Measurements from ENCODE around the gene MGMT. TPM values are rescaled to one million over a fixed set of nuclear protein-coding genes. Genes with fewer than 3 reads are reported as not detected.

Gene MGMT
- total RNA-seq, 1 donor from 2014 or later: 29.7 TPM

DNA sequence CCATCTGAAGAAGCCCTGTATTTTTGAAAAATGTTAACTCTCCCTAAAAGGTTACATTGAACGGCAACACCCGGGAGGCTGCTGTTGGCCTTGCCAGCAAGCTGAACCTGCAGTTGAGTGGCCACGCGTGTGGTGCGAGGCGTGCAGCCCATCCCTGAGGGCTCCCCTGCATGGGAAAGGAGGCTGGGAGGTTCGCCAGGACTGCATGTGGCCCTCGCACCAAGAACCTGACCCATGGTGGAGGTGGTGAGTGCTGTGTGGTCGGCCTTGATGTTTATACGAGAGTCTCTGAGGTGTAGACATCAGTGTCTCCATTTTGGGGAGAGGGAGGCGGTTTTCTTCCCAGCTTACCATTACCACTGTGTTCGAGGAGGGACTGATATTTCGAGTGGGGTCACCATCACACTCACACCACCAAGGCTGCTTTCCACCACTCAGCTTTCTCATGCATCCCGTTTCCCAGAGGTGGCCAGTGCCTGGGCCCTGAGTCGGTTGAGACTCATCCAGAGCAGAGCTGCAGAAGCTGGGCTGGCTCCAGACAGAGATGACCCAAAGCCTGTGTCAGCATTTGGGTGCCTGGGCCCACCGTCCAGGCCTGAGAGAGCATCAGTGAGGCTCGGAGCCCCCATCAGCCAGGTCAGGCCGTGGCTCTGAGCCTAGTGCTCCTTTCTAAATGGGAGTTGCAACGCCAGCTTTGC, 274.4 kb downstream of the MGMT start:
- Histone ChIP-seq H3K9me3 (ENCODE audit: control insufficient read depth in 3 of 3, low read length in 3 of 3) (peaks cover 0 to 3% (median 0%) of the 10 kb centered on the region in 3 donors), H3K36me3 (ENCODE audit: control insufficient read depth in 3 of 3, insufficient read depth in 3 of 3, low read length in 3 of 3) (peaks cover 0 to 5% (median 0%) of the 10 kb centered on the region in 3 donors), H3K9ac (ENCODE audit: low read depth in 1 of 3, low read length in 3 of 3) (no peak overlapping the region), H3K4me1 (ENCODE audit: control insufficient read depth in 3 of 3, insufficient read depth in 3 of 3, low read length in 3 of 3) (no peaks in the 10 kb centered on the region), H3K27ac (ENCODE audit: low read depth, low read length) (no peak overlapping the region), H3K27me3 (ENCODE audit: control insufficient read depth in 3 of 3, insufficient read depth in 3 of 3, low read length in 3 of 3) (no peaks in the 10 kb centered on the region), H3K4me3 (ENCODE audit: low read length in 3 of 3) (no peak overlapping the region)

DNA sequence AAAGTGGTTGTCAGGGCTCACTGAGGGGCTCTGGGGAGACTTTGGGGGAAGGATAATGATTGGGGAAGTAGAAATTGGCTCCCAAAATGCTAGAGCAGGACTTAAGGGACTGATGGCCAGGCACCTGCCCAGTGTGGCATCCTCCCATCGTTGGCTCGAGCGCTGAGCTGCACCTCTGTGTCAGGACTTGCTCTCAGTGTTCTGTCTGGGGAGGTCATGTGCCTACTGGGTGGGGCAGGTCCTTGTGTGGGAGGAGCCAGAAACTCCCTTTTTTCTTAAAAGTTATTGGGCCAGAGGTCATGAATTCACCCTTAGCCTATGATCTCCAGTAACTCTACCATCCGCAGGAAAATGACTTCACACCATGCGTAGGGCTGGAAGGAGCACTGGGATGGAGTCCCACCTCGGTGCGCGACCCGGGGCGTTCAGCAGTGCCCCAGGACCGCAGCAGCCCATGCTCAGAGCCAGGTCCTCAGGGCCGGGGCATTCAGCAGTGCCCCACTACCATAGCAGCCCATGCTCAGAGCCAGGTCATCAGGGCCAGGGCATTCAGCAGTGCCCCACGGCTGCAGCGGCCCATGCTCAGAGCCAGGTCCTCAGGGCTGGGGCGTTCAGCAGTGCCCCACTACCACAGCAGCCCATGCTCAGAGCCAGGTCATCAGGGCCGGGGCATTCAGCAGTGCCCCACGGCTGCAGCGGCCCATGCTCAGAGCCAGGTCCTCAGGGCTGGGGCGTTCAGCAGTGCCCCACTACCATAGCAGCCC, 275.1 kb downstream of the MGMT start:
- H3K4me1 ChIP-seq (ENCODE audit: control insufficient read depth in 3 of 3, insufficient read depth in 3 of 3, low read length in 3 of 3): no peaks in the 10 kb centered on the region
- H3K9ac ChIP-seq (ENCODE audit: low read depth in 1 of 3, low read length in 3 of 3): no peak overlapping the region
- H3K27me3 ChIP-seq (ENCODE audit: control insufficient read depth in 3 of 3, insufficient read depth in 3 of 3, low read length in 3 of 3): no peaks in the 10 kb centered on the region
- H3K4me3 ChIP-seq (ENCODE audit: low read length in 3 of 3): no peak overlapping the region
- H3K9me3 ChIP-seq (ENCODE audit: control insufficient read depth in 3 of 3, low read length in 3 of 3): peaks cover 0 to 3% (median 0%) of the 10 kb centered on the region in 3 donors
- peaks cover 0 to 5% (median 0%) of the 10 kb centered on the region in 3 donors for H3K36me3 ChIP-seq (ENCODE audit: control insufficient read depth in 3 of 3, insufficient read depth in 3 of 3, low read length in 3 of 3)
- no peak overlapping the region for H3K27ac ChIP-seq (ENCODE audit: low read depth, low read length)

DNA sequence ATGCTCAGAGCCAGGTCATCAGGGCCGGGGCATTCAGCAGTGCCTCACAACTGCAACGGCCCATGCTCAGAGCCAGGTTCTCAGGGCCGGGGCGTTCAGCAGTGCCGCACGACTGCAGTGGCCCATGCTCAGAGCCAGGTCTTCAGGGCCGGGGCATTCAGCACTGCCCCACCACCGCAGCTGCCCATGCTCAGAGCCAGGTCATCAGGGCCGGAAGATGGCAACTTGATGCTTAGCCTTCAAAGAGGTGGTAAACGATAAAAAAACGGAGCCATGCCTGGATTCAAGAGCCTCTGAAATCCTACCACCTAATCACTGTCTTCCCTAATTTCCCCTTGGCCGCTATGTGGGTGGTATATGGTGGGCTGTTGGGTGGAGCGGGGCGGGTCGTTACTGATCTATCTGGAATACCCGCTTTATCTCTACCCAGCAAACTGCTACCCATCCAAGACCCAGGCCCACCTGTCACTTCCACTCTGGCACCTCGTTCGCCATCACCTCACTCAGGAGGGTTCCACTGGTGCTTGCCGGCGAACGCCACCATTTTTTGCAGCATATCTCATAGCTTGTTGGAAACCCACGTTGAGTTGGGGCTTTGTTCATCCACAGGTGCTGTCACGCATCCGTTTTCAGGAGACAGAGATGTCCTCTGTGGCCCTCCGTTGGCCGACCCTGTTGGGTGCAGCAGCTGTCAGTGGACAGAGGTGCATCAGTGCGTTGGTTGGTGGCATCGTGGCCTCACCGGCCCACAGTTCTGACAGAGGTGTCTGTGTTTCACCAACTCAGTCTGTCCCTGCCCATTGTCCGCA, 275.9 kb downstream of the MGMT start:
- peaks cover 0 to 5% (median 0%) of the 10 kb centered on the region in 3 donors for H3K36me3 ChIP-seq (ENCODE audit: control insufficient read depth in 3 of 3, insufficient read depth in 3 of 3, low read length in 3 of 3)
- H3K4me1 ChIP-seq (ENCODE audit: control insufficient read depth in 3 of 3, insufficient read depth in 3 of 3, low read length in 3 of 3): no peaks in the 10 kb centered on the region
- no peak overlapping the region for H3K9ac ChIP-seq (ENCODE audit: low read depth in 1 of 3, low read length in 3 of 3)
- H3K27me3 ChIP-seq (ENCODE audit: control insufficient read depth in 3 of 3, insufficient read depth in 3 of 3, low read length in 3 of 3): no peaks in the 10 kb centered on the region
- no peak overlapping the region for H3K4me3 ChIP-seq (ENCODE audit: low read length in 3 of 3)
- peaks cover 0 to 6% (median 0%) of the 10 kb centered on the region in 3 donors for H3K9me3 ChIP-seq (ENCODE audit: control insufficient read depth in 3 of 3, low read length in 3 of 3)
- no peak overlapping the region for H3K27ac ChIP-seq (ENCODE audit: low read depth, low read length)

DNA sequence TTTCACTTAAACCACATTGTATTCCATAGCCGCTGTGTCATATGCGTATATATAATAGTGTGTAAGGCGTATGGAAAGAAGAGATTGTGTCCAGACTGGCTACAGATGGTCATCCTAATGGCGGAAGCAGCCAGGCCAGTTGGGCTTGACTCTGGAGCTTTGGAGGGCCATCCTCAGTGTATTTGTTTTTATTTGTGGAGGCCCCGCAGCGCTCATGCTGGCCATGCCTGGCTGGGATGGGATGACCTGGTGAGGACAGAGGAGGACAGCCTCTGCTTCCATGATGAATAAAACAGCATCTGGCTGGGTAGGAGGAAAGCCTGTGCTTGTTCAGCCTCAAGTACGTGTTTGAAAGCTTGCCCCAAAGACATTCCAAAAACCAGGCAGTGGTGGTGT, 276.7 kb downstream of the MGMT start:
- Histone ChIP-seq H3K4me1 (ENCODE audit: control insufficient read depth in 3 of 3, insufficient read depth in 3 of 3, low read length in 3 of 3) (no peaks in the 10 kb centered on the region), H3K9me3 (ENCODE audit: control insufficient read depth in 3 of 3, low read length in 3 of 3) (peaks cover 0 to 6% (median 4%) of the 10 kb centered on the region in 3 donors), H3K27ac (ENCODE audit: low read depth, low read length) (no peak overlapping the region), H3K36me3 (ENCODE audit: control insufficient read depth in 3 of 3, insufficient read depth in 3 of 3, low read length in 3 of 3) (peaks cover 0 to 5% (median 0%) of the 10 kb centered on the region in 3 donors), H3K9ac (ENCODE audit: low read depth in 1 of 3, low read length in 3 of 3) (no peak overlapping the region), H3K4me3 (ENCODE audit: low read length in 3 of 3) (no peak overlapping the region), H3K27me3 (ENCODE audit: control insufficient read depth in 3 of 3, insufficient read depth in 3 of 3, low read length in 3 of 3) (no peaks in the 10 kb centered on the region)

DNA sequence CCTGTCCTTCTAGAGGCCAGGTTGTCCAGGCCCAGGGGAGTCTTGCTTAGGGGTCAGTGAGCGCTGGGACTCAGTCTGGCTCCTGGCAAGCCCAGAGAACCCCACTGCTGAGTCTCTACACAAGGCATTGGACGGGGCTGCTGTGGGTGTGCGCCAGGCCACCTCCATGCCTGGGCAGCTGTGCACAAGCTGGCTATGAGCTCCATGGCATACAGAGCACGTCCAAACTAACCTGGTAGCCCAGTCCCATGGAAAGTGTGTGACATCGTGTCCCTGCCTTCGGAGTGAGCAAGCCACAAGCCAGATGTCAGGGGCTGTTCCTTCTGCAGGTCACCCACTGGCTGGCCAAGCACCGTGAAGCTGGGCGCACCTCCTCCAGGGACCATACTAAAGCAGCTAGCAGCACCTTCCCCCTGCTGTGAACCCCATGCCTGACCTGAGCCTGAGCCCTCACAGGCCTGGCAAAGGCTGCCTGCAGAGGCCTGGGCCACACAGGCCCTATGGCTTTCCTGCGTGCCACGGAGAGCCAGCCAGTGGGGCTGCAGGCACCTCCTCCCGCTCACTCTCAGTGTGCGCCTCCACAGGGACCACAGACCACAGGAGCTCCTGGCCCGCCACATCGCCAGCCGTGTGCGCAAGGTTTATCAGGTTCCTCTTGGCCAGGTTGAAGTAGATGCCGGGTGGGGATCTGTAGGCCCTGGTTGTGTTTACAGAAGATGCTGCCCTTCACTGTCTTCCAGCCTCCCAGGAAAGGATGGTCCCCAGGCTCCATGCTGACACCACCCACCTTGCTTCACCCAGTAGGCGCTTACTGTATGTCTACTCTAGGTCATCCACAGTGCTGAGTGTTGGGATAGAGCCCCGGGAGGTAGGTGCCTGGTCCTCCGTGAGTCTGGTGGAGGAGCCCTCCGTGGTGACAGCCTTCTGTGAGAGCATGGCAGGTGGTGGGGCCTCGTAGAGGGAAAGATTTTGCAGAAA, 277.4 kb downstream of the MGMT start:
- no peaks in the 10 kb centered on the region for H3K4me1 ChIP-seq (ENCODE audit: control insufficient read depth in 3 of 3, insufficient read depth in 3 of 3, low read length in 3 of 3)
- no peak overlapping the region for H3K4me3 ChIP-seq (ENCODE audit: low read length in 3 of 3)
- no peak overlapping the region for H3K9ac ChIP-seq (ENCODE audit: low read depth in 1 of 3, low read length in 3 of 3)
- H3K27ac ChIP-seq (ENCODE audit: low read depth, low read length): no peak overlapping the region
- H3K27me3 ChIP-seq (ENCODE audit: control insufficient read depth in 3 of 3, insufficient read depth in 3 of 3, low read length in 3 of 3): no peaks in the 10 kb centered on the region
- peaks cover 0 to 9% (median 6%) of the 10 kb centered on the region in 3 donors for H3K9me3 ChIP-seq (ENCODE audit: control insufficient read depth in 3 of 3, low read length in 3 of 3)
- peaks cover 0 to 5% (median 0%) of the 10 kb centered on the region in 3 donors for H3K36me3 ChIP-seq (ENCODE audit: control insufficient read depth in 3 of 3, insufficient read depth in 3 of 3, low read length in 3 of 3)

DNA sequence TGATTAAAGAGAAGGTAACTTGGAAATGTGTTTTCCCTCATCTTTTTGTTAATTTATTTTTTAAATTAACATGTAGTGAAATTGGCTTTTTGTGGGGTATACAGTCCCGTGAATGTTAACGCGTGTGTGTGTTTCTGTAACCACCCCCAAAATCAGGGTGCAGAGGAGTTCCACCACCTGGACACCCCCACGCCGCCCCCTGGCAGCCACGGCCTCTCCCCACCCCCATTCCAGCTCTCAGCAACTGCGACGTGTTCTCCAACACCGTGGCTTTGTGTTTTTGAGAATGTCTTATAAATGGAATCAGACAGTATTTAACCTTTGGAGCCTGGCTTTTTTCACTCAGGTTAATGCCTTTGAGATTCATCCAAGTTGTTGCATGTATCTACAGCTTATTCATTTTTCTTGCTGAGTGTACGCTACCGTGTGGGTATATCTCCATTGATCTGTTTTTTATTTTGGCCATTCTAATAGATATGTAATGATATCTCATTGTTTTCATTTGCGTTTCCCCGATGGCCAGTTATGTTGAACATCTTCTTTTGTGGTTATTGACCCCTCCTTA, 278.2 kb downstream of the MGMT start:
- Histone ChIP-seq H3K4me3 (ENCODE audit: low read length in 3 of 3) (no peak overlapping the region), H3K27me3 (ENCODE audit: control insufficient read depth in 3 of 3, insufficient read depth in 3 of 3, low read length in 3 of 3) (no peaks in the 10 kb centered on the region), H3K4me1 (ENCODE audit: control insufficient read depth in 3 of 3, insufficient read depth in 3 of 3, low read length in 3 of 3) (no peaks in the 10 kb centered on the region), H3K36me3 (ENCODE audit: control insufficient read depth in 3 of 3, insufficient read depth in 3 of 3, low read length in 3 of 3) (peaks cover 0 to 5% (median 0%) of the 10 kb centered on the region in 3 donors), H3K27ac (ENCODE audit: low read depth, low read length) (no peak overlapping the region), H3K9ac (ENCODE audit: low read depth in 1 of 3, low read length in 3 of 3) (no peak overlapping the region), H3K9me3 (ENCODE audit: control insufficient read depth in 3 of 3, low read length in 3 of 3) (peaks cover 0 to 12% (median 6%) of the 10 kb centered on the region in 3 donors)

DNA sequence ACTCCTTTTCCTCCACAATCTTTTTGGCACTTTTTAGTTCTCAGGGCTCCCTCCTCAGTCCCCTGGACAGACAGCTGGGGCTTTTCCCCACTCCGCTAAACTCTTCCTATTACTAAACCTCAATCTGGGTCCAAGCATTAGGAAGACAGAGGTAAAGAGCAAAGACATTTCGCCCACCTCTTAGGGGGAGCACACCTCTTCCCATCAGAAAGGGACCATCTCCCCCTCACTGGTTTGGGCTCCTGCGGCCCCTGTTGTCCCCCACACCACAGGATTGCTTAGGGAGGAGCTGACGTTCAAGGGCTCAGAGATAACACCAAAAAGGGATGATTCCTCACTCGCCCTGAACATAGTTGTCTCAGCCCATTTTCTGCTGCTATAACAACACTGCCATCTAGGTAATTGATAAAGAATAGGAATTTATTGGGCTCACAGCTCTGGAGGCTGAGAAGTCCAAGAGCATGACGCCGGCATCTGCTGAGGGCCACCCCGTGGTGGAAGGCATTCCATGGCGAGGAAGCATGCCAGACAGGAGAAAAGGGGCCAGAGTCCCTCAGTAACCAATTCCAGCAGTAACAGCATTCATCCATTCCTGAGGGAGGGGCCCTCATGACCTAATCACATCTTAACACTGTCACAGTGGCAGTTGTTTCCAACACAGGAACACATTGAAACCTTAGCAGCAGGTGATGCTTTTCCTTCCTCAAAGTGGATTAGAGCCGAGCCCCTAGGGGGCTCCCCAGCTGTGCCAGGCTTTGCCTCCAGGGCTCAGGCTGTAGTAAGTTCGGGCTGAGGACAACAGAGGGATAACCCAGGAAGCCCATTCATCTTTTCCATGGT, 287.4 kb downstream of the MGMT start:
- no peak overlapping the region for H3K9ac ChIP-seq (ENCODE audit: low read depth in 1 of 3, low read length in 3 of 3)
- no peak overlapping the region for H3K27ac ChIP-seq (ENCODE audit: low read depth, low read length)
- peaks cover 0 to 3% (median 0%) of the 10 kb centered on the region in 3 donors for H3K9me3 ChIP-seq (ENCODE audit: control insufficient read depth in 3 of 3, low read length in 3 of 3)
- H3K4me1 ChIP-seq (ENCODE audit: control insufficient read depth in 3 of 3, insufficient read depth in 3 of 3, low read length in 3 of 3): peaks cover 0 to 10% (median 3%) of the 10 kb centered on the region in 3 donors
- peaks cover 0 to 3% (median 3%) of the 10 kb centered on the region in 3 donors for H3K36me3 ChIP-seq (ENCODE audit: control insufficient read depth in 3 of 3, insufficient read depth in 3 of 3, low read length in 3 of 3)
- no peak overlapping the region for H3K4me3 ChIP-seq (ENCODE audit: low read length in 3 of 3)
- H3K27me3 ChIP-seq (ENCODE audit: control insufficient read depth in 3 of 3, insufficient read depth in 3 of 3, low read length in 3 of 3): no peaks in the 10 kb centered on the region

DNA sequence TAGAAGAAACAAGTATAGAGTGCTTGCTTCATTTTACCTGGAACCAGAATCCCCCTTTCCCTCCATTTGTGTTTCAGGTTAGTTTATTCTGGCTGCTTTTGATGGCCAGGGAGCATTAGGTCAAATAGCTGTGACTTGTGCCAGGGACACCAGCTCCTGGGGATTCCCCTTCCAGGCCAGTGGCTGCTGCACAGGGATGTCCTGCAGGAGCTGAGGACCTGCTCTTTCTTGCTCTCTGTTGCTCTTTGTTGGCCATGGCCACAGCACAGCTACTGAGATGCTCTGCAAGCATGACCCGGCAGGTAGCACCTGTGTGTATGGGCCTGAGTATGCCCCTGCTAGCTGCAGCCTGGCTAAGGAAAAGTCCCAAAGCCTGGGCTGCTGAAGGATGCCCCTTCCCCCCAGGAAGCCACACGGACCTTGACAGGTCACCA, 288.1 kb downstream of the MGMT start:
- H3K9ac ChIP-seq (ENCODE audit: low read depth in 1 of 3, low read length in 3 of 3): no peak overlapping the region
- no peak overlapping the region for H3K4me3 ChIP-seq (ENCODE audit: low read length in 3 of 3)
- no peaks in the 10 kb centered on the region for H3K27me3 ChIP-seq (ENCODE audit: control insufficient read depth in 3 of 3, insufficient read depth in 3 of 3, low read length in 3 of 3)
- H3K36me3 ChIP-seq (ENCODE audit: control insufficient read depth in 3 of 3, insufficient read depth in 3 of 3, low read length in 3 of 3): peaks cover 3 to 10% (median 10%) of the 10 kb centered on the region in 3 donors
- no peaks in the 10 kb centered on the region for H3K9me3 ChIP-seq (ENCODE audit: control insufficient read depth in 3 of 3, low read length in 3 of 3)
- peaks cover 0 to 10% (median 3%) of the 10 kb centered on the region in 3 donors for H3K4me1 ChIP-seq (ENCODE audit: control insufficient read depth in 3 of 3, insufficient read depth in 3 of 3, low read length in 3 of 3)
- H3K27ac ChIP-seq (ENCODE audit: low read depth, low read length): no peak overlapping the region

Measured in skeletal muscle tissue (tissue), 4 donors.